ENCODE data around the gene PSMA3. TPM values are rescaled to one million over a fixed set of nuclear protein-coding genes. Genes with fewer than 3 reads are reported as not detected.
"Not testable (repeated sequence)": the region's sequence is repeated elsewhere in the genome, so short reads cannot be mapped to it uniquely, and the experiment has no call there.

Gene PSMA3
- total RNA-seq, 1 experiment from 2014 or later, result 260 TPM

GRCh38 chr14:58258156-58258555 is 13.5 kb downstream of the PSMA3 start:
- TSS peak; percentile 1 for BruUV-seq (replicated peaks)

GRCh38 chr14:58262005-58262404 is 17.4 kb downstream of the PSMA3 start:
- CTCF ChIA-PET, result not testable (repeated sequence)

More at GRCh38 chr14:58258156-58258555, 13.5 kb downstream of the PSMA3 start:
- intact Hi-C loops (cut with micrococcal nuclease; ENCODE audit: unreplicated experiment), result no loop called here
- Mint-ChIP-seq H3K27ac (ENCODE audit: unreplicated experiment) (no peak overlapping the region), H3K4me1 (ENCODE audit: low read depth, unreplicated experiment) (no peaks in the 10 kb centered on the region), H3K36me3 (ENCODE audit: insufficient read depth, unreplicated experiment) (peaks cover 41% of the 10 kb centered on the region), H3K9me3 (ENCODE audit: low read depth, unreplicated experiment) (no peaks in the 10 kb centered on the region), H3K27me3 (ENCODE audit: unreplicated experiment) (no peaks in the 10 kb centered on the region), H3K4me3 (ENCODE audit: low read depth, unreplicated experiment) (no peak overlapping the region)
- DNase-seq, result no peak
- CTCF ChIA-PET, result interaction anchor here (1.0 to 1.2 kb wide), 2 partner anchors 13 to 40 kb away, joined by 3 to 4 read pairs; partner anchors contain the start of genes ARID4A and PSMA3
- TF ChIP-seq CTCF (IDR thresholded peaks at IDR 0.05; ENCODE audit: unreplicated experiment), result no peak

GRCh38 chr14:58265401-58265800 is 20.8 kb downstream of the PSMA3 start:
- CTCF ChIA-PET, result no interaction called here
- Mint-ChIP-seq H3K4me3 (ENCODE audit: low read depth, unreplicated experiment) (no peak overlapping the region), H3K27me3 (ENCODE audit: unreplicated experiment) (no peaks in the 10 kb centered on the region)

More at GRCh38 chr14:58262005-58262404, 17.4 kb downstream of the PSMA3 start:
- BruUV-seq (replicated peaks); H3K9me3 Mint-ChIP-seq (ENCODE audit: low read depth, unreplicated experiment); H3K4me3 Mint-ChIP-seq (ENCODE audit: low read depth, unreplicated experiment); intact Hi-C loops (cut with micrococcal nuclease; ENCODE audit: unreplicated experiment); DNase-seq; H3K4me1 Mint-ChIP-seq (ENCODE audit: low read depth, unreplicated experiment); H3K27me3 Mint-ChIP-seq (ENCODE audit: unreplicated experiment); H3K27ac Mint-ChIP-seq (ENCODE audit: unreplicated experiment): not testable (repeated sequence)
- peaks cover 57% of the 10 kb centered on the region for H3K36me3 Mint-ChIP-seq (ENCODE audit: insufficient read depth, unreplicated experiment)

GRCh38 chr14:58270628-58271027 is 26.0 kb downstream of the PSMA3 start:
- Mint-ChIP-seq H3K9me3 (ENCODE audit: low read depth, unreplicated experiment) (no peaks in the 10 kb centered on the region), H3K27me3 (ENCODE audit: unreplicated experiment) (no peaks in the 10 kb centered on the region), H3K36me3 (ENCODE audit: insufficient read depth, unreplicated experiment) (peaks cover 64% of the 10 kb centered on the region), H3K4me3 (ENCODE audit: low read depth, unreplicated experiment) (no peak overlapping the region), H3K4me1 (ENCODE audit: low read depth, unreplicated experiment) (peaks cover 6% of the 10 kb centered on the region), H3K27ac (ENCODE audit: unreplicated experiment) (no peak overlapping the region)
- no TSS peak for BruUV-seq (replicated peaks)
- CTCF ChIA-PET, result no interaction called here
- DNase-seq, result no peak
- no peak for TF ChIP-seq CTCF (IDR thresholded peaks at IDR 0.05; ENCODE audit: unreplicated experiment)
- intact Hi-C loops (cut with micrococcal nuclease; ENCODE audit: unreplicated experiment), result no loop called here

More at GRCh38 chr14:58265401-58265800, 20.8 kb downstream of the PSMA3 start:
- no peaks in the 10 kb centered on the region for H3K4me1 Mint-ChIP-seq (ENCODE audit: low read depth, unreplicated experiment)
- TF ChIP-seq CTCF (IDR thresholded peaks at IDR 0.05; ENCODE audit: unreplicated experiment), result no peak
- no TSS peak for BruUV-seq (replicated peaks)
- no peak for DNase-seq
- intact Hi-C loops (cut with micrococcal nuclease; ENCODE audit: unreplicated experiment), result no loop called here
- peaks cover 52% of the 10 kb centered on the region for H3K36me3 Mint-ChIP-seq (ENCODE audit: insufficient read depth, unreplicated experiment)
- no peaks in the 10 kb centered on the region for H3K9me3 Mint-ChIP-seq (ENCODE audit: low read depth, unreplicated experiment)
- H3K27ac Mint-ChIP-seq (ENCODE audit: unreplicated experiment), result no peak overlapping the region

GRCh38 chr14:58272588-58273372 is 28.1 kb downstream of the PSMA3 start:
- peak; percentile 48 for DNase-seq

More at GRCh38 chr14:58272588-58273372, 28.1 kb downstream of the PSMA3 start:
- no peaks in the 10 kb centered on the region for H3K27me3 Mint-ChIP-seq (ENCODE audit: unreplicated experiment)
- H3K36me3 Mint-ChIP-seq (ENCODE audit: insufficient read depth, unreplicated experiment), result peaks cover 66% of the 10 kb centered on the region
- H3K4me1 Mint-ChIP-seq (ENCODE audit: low read depth, unreplicated experiment), result peaks cover 12% of the 10 kb centered on the region
- intact Hi-C loops (cut with micrococcal nuclease; ENCODE audit: unreplicated experiment), result no loop called here
- no peak overlapping the region for H3K4me3 Mint-ChIP-seq (ENCODE audit: low read depth, unreplicated experiment)
- CTCF ChIA-PET, result interaction anchor here (0.7 to 0.9 kb wide), 4 partner anchors 15 to 26 kb away, joined by 3 to 4 read pairs (median 3); partner anchors contain the start of gene ARID4A
- no TSS peak for BruUV-seq (replicated peaks)
- no peak for TF ChIP-seq CTCF (IDR thresholded peaks at IDR 0.05; ENCODE audit: unreplicated experiment)
- no peak overlapping the region for H3K27ac Mint-ChIP-seq (ENCODE audit: unreplicated experiment)
- no peaks in the 10 kb centered on the region for H3K9me3 Mint-ChIP-seq (ENCODE audit: low read depth, unreplicated experiment)

Data from Calu3 (cell line).